ENCODE measurements around the gene CADM3.

CADM3 gene

GRCh38 chr1:159201642-159202041 is 30.2 kb downstream of the CADM3 start:
- intact Hi-C loops (cut with DNase I; ENCODE audit: low total_unique reads): no loop called here
- Histone ChIP-seq H3K4me3 (peak overlapping the region in 1 of 2 donors; percentile 8), H3K27ac (no peak overlapping the region), H3K36me3 (peaks cover 0 to 7% (median 0%) of the 10 kb centered on the region in 3 donors), H3K4me1 (no peaks in the 10 kb centered on the region), H3K9me3 (no peaks in the 10 kb centered on the region), H3K27me3 (peaks cover 0 to 39% of the 10 kb centered on the region in 2 donors)
- DNase-seq: no peak
- no peak for TF ChIP-seq CTCF (IDR thresholded peaks at IDR 0.05)

GRCh38 chr1:159203610-159204009 is 32.2 kb downstream of the CADM3 start:
- no peaks in the 10 kb centered on the region for H3K4me1 ChIP-seq
- peaks cover 0 to 7% (median 0%) of the 10 kb centered on the region in 3 donors for H3K36me3 ChIP-seq
- no peak for DNase-seq
- no peak for TF ChIP-seq CTCF (IDR thresholded peaks at IDR 0.05)
- no peak overlapping the region for H3K27ac ChIP-seq
- peaks cover 0 to 50% of the 10 kb centered on the region in 2 donors for H3K27me3 ChIP-seq
- no peaks in the 10 kb centered on the region for H3K9me3 ChIP-seq
- H3K4me3 ChIP-seq: no peak overlapping the region
- intact Hi-C loops (cut with DNase I; ENCODE audit: low total_unique reads): no loop called here

GRCh38 chr1:159204161-159205141 is 33.0 kb downstream of the CADM3 start, which contains the start of gene ACKR1:
Gene ACKR1 (plus strand): TSS chr1:159204875. CDS start chr1:159204960, 85 bp downstream.
- no peak for DNase-seq
- H3K4me1 ChIP-seq: no peaks in the 10 kb centered on the region
- no peak for TF ChIP-seq CTCF (IDR thresholded peaks at IDR 0.05)
- peaks cover 0 to 7% (median 0%) of the 10 kb centered on the region in 3 donors for H3K36me3 ChIP-seq
- H3K27ac ChIP-seq: no peak within 1 kb of the TSS
- no peaks in the 10 kb centered on the region for H3K9me3 ChIP-seq
- H3K27me3 ChIP-seq: peaks cover 0 to 55% of the 10 kb centered on the region in 2 donors
- intact Hi-C loops (cut with DNase I; ENCODE audit: low total_unique reads): loop anchor here (5.0 kb wide), 1 partner anchor 37 kb away; no protein-coding TSS in a partner anchor
- H3K4me3 ChIP-seq: peak within 1 kb of the TSS; percentile 16 to 25

- no peaks in the 10 kb centered on the region for H3K4me1 ChIP-seq
- H3K27ac ChIP-seq: no peak overlapping the region
- no peaks in the 10 kb centered on the region for H3K9me3 ChIP-seq
- DNase-seq: no peak
- peaks cover 0 to 58% of the 10 kb centered on the region in 2 donors for H3K27me3 ChIP-seq
- H3K36me3 ChIP-seq: peaks cover 0 to 7% (median 0%) of the 10 kb centered on the region in 3 donors
- intact Hi-C loops (cut with DNase I; ENCODE audit: low total_unique reads): loop anchor here (5.0 kb wide), 1 partner anchor 38 kb away; no protein-coding TSS in a partner anchor
- H3K4me3 ChIP-seq: peak overlapping the region; percentile 16 to 25
- TF ChIP-seq CTCF (IDR thresholded peaks at IDR 0.05): no peak
These were observed 33.8 kb downstream of the CADM3 start for GRCh38 chr1:159205225-159205624.

- no peak for DNase-seq
- H3K9me3 ChIP-seq: no peaks in the 10 kb centered on the region
- H3K36me3 ChIP-seq: peaks cover 0 to 1% (median 0%) of the 10 kb centered on the region in 3 donors
- intact Hi-C loops (cut with DNase I; ENCODE audit: low total_unique reads): loop anchor here (5.0 kb wide), 1 partner anchor 39 kb away; no protein-coding TSS in a partner anchor
- peak overlapping the region; percentile 16 to 25 for H3K4me3 ChIP-seq
- TF ChIP-seq CTCF (IDR thresholded peaks at IDR 0.05): no peak
- no peaks in the 10 kb centered on the region for H3K4me1 ChIP-seq
- H3K27ac ChIP-seq: no peak overlapping the region
- peaks cover 0 to 58% of the 10 kb centered on the region in 2 donors for H3K27me3 ChIP-seq
These were observed 34.7 kb downstream of the CADM3 start for GRCh38 chr1:159206110-159206509.
